NCI-H1092 (cell line): ENCODE data around the gene ABCG5.
A peak's percentile ranks its signal among the peaks of the same experiment; 100 is the strongest.

Experiments used
- DNase-seq: peaks from one replicate; lab custom pipeline; 2025; lab: John Stamatoyannopoulos, UW

Gene ABCG5

DNA sequence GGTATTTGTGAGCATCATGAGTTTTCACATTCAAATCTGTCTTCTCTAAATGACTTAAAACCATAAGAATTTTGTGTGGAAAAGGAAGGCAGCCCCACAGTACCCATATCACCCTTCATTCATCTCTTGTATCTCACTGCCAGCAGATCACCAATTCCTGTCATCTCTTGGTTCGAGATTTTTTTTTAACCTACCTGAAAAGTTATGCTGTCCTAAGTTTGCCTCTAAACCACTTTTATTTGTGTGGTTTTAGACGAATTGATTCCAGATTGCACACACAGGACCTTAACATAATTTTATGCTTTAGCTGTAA is 32.0 kb downstream of the ABCG5 start:
- no peak for DNase-seq

DNA sequence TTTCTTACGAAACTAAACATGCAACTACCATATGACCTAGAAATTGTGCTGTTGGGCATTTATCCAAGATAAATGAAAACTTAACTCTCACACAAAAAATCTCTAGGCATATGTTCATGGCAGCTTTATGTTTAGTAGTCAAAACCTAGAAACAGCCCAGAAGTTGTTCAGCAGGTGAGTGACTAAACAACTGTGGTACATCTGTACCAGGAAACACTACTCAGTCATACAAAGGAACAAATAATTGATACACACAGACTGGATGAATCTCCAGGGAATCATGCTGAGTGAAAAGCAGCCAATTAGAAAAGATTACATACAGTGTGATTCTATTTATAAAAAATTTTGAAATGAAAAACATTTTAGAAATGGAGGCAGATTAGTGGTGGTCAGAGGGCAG is 35.5 kb downstream of the ABCG5 start:
- DNase-seq = no peak

DNA sequence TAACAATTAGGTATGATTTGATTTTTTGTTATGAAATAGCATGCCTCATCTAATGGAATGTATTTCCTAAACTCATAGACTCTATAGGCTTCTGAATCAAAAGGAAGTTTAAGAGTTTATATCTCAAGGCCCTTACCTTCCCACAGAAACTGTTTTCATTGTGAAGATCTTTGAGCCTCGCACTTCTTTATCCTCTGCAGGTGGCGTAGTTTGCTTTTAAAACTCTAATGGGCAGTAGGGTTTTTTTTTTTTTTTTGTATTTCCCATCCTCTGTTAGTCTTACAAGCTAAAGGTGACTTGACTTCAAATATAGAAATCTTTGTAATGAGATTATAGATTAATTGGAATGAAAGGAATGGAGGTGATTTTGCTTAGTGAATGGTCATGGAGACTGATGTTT is 36.5 kb downstream of the ABCG5 start:
- DNase-seq = no peak

DNA sequence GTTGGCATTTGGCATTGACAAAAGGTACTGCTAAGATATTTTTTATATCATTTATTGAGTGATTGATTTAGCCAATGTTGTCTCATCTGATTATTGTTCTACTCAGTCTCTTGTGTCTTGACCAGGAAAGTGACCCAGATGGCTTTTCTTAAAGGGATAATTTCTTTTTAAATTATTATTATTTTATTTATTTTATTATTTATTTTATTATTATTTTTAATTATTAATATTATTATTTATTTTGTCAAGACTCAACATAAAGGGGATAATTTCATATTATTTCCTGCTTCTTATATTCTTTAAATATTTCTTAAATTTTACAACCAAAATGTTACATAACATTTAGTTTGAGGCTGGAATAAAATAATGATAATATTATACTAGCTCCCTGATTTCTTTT is 37.7 kb downstream of the ABCG5 start:
- no peak for DNase-seq

DNA sequence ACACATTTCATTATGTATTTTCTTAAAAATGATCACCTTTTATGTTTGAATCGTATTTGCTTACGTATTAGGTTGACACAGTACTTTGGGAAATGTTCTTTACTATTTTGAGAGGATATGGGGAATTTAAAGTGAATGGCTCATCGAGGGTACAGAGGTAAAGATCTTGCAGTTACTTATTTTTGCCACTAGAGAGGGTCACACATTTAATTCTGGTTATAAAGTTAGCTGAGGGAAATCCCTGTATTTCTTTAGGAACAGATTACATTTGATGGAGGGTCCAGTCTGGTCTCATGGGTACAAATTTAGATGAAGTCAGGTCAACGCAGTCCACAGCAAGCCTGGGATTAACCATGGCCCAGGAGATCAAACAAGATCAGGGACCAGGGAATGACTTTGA is 40.3 kb downstream of the ABCG5 start:
- no peak for DNase-seq

DNA sequence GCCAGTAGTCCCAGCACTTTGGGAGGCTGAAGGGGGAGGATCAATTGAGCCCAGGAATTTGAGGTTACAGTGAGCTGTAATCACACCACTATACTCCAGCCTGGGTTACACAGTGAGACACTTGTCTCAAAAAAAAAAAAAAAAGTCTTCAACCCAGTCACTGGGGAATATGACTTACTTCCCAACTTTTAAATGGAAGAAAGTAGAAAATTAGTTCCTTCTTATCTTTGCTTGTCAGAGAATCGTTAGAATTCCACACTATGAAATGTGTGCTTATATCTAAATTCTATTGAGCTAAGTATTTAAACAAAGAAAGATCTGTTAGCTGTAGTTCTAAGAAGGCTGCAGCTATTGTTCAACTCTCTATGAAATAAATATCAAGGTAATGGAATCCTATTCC is 42.4 kb downstream of the ABCG5 start:
- no peak for DNase-seq

DNA sequence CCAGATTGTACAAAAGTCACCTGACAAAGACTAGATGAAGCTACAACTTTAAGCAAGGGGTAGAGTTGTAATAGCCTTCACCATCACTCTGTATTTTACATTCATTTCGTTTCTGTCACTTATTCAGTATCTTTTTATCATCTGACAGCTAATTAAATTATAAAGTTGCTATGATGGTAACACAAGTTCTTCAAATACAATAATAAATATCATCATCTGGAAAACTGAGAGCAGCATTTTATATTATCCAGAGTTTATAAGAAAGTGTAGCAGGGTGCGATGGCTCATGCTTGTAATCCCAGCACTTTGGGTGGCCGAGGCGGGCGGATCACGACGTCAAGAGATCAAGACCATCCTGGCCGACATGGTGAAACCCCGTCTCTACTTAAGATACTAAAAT is 43.7 kb downstream of the ABCG5 start:
- no peak for DNase-seq

DNA sequence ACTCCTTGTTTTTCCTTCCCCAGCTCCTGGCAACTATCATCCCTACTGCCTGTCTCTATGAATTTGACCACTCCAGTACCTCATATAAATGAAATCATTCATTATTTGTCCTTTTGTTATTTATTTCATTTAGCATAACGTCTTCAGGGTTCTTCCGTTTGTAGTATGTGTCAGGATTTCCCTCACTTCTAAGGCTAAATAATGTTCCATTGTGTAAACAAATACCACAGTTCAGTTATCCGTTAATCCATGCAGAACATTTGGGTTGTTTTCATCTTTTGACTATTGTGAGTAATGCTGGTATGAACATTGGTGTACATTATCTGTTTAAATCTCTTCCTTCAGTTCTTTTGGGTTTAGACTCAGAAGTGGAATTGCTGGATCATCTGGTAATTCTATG is 46.0 kb downstream of the ABCG5 start:
- DNase-seq = no peak

DNA sequence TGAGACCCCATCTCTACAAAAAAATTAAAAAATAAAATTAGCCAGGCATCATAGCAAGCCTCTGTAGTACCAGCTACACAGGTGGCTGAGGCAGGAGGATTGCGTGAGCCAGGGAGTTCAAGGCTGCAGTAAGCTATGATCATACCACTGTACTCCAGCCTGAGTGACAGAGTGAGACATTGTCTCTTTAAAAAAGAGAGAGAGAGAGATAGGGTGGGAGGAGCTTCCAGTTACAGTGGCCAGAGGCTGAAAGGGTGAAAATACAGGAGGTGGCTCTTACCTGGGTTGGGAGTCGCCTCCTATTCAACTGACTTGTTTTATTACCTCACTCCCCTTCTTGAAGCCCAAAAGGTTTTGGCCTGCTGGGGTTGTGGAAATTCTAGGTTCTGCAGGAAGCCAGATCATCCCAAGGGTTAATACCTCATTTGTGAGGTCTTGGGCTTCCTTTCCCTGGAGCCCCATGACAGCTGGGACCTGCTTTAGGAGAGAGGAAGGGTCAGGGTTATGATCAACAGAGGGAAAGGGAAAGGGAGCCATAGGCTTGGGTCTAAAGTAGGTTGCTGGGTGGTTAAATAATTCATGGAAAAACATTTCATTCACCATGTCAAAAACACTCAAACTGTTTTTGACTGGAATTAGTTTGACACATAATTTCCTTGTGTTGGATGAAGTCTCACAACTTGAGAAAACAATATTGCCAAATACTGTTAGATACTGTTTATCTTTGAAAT is 47.4 kb downstream of the ABCG5 start:
- no peak for DNase-seq

DNA sequence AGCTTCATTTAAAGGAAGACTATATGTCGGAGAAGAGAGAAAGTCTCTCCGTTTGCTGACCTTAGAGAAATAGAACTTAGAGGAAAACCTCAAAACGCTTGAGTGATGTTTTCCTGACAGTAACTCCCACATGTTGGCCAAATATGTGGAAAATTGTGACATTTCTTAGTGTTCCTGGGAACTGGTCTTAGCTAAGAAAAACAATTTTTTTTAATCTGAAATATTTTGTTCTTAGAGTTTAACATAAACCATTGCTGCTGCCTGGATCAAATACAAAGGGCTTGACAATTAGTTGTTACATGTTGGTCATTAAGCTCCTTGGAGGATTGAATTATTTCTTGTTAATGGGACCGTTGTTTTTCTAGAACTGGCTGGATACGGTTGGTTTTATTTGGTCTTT is 48.5 kb downstream of the ABCG5 start:
- no peak for DNase-seq

DNA sequence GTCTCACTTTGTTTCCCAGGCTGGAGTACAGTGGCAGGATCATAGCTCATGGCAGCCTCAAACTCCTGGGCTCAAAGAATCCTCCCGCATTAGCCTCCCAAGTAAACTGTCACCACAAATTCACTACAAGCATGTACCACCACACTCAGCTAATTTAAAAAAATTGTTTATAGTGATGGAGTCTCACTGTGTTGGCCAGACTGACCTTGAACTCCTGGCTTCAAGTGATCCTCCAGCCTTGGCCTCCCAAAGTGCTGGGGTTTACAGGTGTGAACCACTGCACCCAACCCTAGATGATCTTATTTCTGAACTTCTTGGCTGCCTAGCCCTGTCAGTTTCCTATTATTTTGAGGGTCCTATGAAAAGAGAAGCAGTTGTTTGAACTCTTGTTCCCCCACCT is 50.0 kb downstream of the ABCG5 start:
- no peak for DNase-seq

DNA sequence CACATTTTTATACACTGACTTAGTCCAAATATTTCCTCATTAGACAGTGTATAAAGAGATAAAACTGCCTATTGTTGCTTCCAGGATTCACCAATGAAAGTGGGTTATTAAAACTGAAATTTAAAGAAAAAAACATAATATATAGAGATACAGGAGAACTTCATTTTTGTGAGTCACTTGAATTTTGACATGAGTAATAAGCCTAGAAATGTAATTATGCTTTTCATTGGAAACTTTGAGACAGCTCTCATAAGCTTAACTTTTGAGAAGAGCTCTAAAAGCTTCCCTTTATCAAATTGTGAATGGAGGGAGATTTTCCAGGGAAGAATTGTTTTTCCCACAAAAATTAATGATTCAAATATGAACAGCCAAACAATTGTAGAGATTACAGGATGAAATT is 50.7 kb downstream of the ABCG5 start:
- DNase-seq = no peak

DNA sequence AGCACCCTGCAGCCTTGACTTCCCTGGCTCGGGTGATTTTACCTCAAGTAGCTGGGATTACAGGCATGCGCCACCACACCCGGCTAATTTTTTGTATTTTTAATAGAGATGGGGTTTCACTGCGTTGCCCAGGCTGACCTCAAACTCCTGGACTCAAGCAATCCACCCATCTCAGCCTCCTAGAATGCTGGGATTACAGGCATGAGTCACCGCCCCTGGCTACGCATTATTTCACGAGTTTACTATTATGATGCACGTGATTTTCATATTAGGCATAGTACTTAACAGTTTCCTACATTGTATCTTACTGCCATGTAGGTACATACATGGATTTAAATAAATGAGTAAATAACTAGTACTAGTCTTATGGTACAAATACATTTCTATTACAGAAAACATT is 60.4 kb downstream of the ABCG5 start:
- no peak for DNase-seq

DNA sequence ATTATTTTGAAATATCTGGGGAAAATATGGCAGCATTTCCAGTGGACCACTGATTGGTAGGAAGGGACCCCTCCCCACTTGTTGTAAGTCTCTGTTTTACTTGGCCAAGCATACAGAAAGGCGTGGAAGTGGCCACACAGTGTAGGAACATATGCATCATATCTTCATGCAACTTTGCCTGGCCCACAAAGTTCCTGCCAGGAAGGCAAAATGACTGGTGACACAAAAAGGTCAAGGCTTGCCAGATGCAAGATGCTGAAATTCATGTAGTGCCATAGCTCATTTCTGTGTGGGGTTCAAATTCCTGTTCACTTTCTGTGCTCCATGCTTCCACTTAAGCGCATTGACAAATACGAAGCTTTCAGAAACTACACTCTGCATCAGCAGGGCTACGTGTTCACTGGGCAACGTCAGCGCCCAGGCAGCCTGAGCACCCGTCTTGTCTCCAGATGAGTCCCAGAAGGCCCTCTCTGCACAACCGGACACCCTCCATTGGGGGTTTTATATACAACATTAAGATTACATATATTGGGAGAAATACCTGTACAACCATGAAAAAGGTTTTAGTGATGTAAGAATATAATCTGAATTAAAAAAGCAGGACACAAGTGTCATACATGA is 61.2 kb downstream of the ABCG5 start:
- no peak for DNase-seq

DNA sequence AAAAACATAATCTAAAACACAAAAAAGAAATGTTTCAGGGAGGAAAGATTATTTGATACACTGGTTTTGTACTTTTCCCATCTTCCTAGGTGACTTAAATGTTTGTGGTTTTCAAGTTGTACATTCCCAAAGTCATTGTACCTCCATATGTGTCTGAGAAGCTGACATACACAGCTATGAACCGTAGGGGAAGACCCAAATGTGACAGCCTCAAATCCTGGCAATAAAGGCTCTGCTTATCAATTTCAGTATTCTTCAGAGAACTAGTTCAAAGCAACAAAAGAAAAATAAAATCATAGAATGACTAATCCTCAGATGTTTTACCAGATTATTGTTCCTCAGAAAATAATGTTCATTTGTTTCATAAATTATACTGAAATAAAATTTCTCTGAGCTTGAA is 62.3 kb downstream of the ABCG5 start:
- DNase-seq = no peak

DNA sequence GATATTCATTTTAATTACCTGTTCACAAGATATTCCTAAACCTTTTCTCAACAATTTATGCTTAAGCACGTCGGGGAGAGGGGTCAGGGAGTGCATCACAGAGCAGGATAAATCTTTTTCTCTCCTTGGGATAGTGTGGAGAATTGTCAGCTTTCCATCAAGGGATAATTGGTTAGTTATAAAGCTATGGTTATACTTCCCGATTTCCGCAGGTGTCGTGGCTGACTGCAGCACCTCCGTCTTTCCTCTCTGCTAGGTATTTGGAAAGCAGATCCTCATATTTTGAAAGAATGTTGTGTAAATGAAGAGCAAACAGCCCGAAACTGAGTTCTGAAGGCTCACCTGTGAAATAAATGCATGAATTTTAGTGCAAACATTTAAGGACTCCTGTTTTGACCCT is 64.0 kb downstream of the ABCG5 start:
- no peak for DNase-seq

DNA sequence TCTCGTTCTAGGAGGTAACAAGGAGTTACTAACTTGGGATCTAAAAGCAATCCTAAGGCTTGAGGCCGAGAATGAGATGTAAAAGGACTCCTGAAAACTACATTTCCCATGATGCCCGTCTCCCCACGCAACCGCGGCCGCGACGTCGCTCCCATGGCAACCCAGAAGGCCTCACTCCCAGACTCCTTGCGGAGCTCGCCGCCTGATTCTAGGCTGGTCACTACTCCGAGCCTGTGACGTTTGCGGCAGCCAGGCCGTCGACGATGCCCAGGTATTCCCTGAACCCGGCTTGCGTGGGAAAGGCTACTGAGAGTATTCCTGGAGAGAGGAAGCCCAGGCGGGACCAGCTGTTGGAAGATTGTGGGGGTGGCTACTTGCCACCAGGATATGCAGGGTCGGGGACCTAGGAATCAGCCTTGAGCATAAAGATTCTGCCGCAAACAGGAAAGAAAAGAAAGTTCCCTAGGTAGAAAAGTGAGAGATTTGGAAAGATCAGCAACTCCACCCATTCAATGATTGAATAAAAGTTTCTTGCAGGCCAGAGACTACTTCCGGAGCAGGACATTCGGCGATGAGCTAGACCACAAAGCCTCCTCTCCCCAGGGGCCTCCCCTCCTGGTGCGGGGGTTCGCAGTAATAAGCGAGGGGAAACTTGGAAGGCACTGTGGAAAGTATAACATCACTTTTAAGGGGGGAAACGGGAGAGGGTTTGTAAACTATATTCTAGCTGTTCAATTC is 64.6 kb downstream of the ABCG5 start, which contains the start of gene DYNC2LI1:
Gene DYNC2LI1, plus strand, starts transcription at position 164 of the 738 bp plus-strand sequence. Its CDS starts 100 bp downstream, at position 264.
- DNase-seq = peak; percentile 62

DNA sequence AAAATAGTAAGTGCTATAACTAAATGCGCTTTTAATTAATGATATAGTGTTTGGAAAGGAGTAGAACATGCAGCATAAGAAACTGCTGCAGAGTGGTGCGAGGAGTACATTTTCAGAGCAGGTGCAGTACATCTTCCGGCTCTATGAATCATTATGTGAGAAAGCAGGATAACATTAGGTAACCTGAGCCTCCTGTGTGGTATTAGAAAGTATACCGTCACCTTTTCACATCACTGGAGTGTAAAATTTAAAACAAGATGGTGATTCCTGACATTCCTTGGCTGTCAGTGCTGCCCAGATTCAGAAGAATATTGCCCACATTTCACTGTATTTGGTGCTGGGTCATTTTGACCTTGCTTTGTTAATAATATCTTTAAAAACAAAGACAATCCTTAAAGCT is 72.6 kb downstream of the ABCG5 start:
- DNase-seq = no peak

DNA sequence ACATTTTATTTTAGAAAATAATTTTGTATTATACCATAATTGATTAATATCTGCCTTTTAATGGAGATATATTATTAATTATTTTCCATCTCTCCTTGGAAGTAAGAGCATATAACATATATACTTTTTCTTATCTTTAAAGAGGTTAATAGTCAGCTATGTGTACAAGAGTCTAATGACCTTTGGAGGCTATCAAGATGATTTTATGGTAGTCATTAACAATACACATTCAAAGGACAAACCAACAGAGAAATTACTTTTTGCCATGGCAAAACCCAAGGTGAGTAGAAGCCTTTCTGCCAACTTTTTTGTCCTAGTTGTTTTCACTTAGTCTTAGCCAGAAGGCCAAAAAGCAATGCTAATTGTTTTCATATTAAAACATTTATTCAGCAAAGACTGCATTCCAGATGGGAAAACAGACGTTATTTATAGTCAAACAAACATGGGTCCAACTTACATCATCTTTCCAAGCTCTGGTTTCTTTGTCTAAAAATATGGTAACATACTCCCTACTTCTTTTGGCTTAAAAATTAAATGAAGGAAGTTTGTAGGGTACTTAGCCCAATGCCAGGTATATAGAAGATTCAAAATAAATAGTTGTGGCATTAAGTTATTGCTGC is 74.4 kb downstream of the ABCG5 start:
- no peak for DNase-seq

DNA sequence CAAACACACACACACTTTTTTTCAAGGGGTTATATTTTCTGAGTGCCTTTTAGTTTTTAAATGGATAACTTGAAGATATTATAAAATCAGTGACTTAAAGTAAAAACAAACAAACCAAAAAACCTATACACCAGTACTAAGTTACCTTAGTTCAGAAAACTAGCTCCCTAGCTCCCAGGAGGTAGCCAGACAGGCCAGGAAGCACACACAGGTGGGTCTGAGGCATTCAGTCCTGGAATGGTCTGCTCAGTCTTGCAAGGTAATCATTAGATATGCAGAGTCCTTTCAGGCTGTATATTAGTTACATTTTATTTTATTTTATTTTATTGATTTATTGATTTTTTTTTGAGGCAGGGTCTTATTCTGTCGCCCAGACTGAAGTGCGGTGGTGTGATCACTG is 75.5 kb downstream of the ABCG5 start:
- DNase-seq = no peak
